AG09319 (cell line): ENCODE measurements around the gene ADPRS.

ENCODE experiments used
- DNase-seq: peaks from one replicate; pipeline ENCODE4 v3.0.0-alpha.2; 2010; ENCODE audit warnings: low read depth; ENCODE audit errors: extremely low read depth
- CTCF ChIP-seq: IDR thresholded peaks from 2 replicates; pipeline ENCODE4 v1.5.1; 2011; ENCODE audit warnings: low read depth, mild to moderate bottlenecking, inconsistent platforms, low read length, moderate library complexity

The ADPRS gene

GRCh38 chr1:36088577-36089392 is at the start of gene ADPRS:
Gene ADPRS (plus strand): TSS chr1:36088892. CDS start chr1:36088905, 13 bp downstream.
- peak; percentile 73 for DNase-seq
- peak; percentile 78 for TF ChIP-seq CTCF

- TF ChIP-seq CTCF, result no peak
- DNase-seq, result no peak
These were observed 48.5 kb upstream of the ADPRS start for GRCh38 chr1:36040238-36040637.

- TF ChIP-seq CTCF, result no peak
These were observed 36.9 kb upstream of the ADPRS start for GRCh38 chr1:36051821-36052220.

GRCh38 chr1:36053978-36054377 is 34.7 kb upstream of the ADPRS start:
- DNase-seq, result no peak
- TF ChIP-seq CTCF, result no peak

More at GRCh38 chr1:36051821-36052220, 36.9 kb upstream of the ADPRS start:
- no peak for DNase-seq

- no peak for DNase-seq
- no peak for TF ChIP-seq CTCF
These were observed 33.0 kb upstream of the ADPRS start for GRCh38 chr1:36055706-36056105.

GRCh38 chr1:36062315-36062714 is 26.4 kb upstream of the ADPRS start:
- no peak for TF ChIP-seq CTCF
- DNase-seq, result no peak

- TF ChIP-seq CTCF, result no peak
- DNase-seq, result no peak
These were observed 20.8 kb upstream of the ADPRS start for GRCh38 chr1:36067871-36068270.
